Activated T-cell treated with anti-CD3 and anti-CD28 coated beads, Interleukin-2, amount 50 U/mL, for 1 hour (primary cell): ENCODE measurements around the gene PSMC6.

Experiments used
- DNase-seq: peaks from one replicate; pipeline ENCODE4 v3.0.0-alpha.2; 2020

Gene PSMC6

DNA sequence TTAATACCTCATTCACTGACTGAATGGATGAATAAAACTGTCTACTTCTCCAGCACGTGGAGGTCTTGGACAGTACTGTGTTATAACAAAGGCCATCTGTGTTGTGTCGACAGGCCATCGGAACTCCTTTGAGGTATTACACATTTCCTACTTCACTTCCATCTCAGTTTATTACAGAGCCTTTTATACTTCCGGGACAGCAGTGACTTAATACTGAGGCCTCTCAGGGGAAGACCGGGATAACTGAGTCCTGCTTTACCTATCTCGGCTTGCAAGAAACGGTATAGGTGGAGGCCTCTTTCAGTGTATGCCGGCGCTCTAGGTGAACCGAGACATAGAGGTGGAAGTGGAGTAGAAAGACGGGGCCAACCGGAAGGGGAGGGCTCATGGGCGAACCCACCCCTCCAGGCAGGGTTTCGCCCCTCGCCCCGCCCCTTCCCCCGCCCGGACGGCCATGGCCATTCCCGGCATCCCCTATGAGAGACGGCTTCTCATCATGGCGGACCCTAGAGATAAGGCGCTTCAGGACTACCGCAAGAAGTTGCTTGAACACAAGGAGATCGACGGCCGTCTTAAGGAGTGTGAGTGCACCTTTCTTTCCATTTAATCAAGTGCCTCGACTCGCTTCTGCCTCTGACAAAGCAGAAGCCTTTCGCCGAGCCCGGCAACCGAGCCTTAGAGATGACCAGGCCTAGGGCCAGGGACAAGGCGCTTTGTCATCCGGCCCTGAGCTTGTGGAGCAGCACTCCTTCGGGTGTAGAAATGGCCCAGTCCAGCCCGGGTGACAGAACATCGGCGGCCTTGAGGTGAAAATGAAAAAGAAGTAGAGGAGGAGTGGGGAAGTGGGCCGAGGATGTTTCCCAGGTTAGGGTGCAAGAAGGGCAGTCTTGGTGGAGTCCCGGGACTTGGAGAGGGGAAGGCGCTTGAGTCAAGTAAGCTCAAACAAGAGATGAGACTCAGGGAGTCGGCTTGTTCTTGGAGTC lies at the start of gene PSMC6:
PSMC6 (plus strand) TSS at position 477 of the 983 bp plus-strand sequence; CDS start at position 497, 20 bp downstream.
- DNase-seq, result peak; percentile 94

DNA sequence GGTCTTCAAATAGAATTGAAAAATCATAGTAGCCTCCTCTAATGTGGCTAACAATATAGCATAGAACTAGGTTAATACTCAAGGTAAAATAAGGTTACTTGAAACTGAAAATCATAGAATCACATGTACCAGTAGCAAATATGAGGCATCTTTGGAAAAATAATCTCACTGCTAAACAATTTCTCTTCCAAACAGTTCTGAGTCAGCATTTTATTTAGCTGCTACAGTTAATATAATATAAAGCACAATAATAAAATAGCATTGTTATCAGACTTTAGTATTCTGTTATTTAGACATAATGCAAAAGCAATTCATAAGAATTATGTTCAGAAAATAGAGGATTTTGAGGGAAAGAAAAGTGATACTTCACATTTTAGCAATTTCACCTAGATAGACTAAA lies 46.7 kb upstream of the PSMC6 start:
- no peak for DNase-seq

DNA sequence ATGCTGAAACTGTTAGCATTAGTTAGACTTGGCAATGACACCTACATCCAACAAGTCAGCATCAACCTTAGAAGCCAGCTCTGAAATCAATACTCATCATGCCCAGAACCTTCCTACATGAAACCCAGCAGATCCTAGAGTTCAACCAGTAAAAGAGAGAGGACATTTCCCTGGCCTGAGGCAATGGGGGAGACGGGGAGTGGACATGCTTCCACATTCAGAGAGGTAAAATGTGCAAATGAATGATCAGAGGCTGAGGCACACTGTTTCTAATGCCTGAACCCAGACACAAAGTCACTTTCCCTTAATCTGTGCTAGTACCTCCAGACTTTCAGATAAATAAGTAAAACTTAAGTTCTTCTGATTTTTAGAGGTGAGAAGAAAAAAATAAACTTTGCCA lies 46.2 kb upstream of the PSMC6 start:
- DNase-seq, result no peak

DNA sequence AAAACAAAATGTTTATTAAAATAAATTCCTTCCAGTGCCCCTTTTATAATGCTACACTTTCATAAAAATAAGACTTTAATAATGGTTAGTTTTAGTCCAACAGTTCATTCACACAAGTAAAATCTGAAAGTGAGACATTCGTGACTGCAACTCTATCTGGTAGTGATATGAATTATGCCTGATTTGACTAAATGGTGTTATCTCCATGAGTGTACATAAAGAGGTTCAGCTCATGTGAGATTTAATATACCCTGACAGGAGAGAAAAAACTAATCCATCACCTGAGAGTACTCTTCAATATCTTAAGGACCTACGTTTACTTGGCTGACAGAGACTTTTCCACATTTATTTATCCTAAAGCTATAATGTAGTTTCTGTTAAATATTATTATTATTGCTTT lies 45.7 kb upstream of the PSMC6 start:
- DNase-seq, result no peak

DNA sequence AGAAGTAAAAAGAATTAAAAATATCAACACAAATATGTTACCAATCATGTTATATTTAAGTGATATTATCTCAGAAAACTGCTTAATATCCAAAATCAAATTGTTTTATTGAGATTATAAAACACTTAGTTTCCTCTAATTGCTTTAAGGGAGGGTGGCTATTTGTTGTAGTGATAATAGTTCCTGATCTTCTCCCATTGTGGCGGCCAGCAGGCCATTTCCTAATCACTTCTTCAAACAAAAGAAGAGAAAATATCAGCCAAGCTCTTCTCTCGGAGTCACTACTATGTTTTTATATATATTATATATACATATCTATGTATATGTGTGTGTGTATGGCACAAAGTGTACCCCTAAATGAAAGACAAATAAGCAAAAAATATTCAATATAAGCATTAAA lies 43.1 kb upstream of the PSMC6 start:
- no peak for DNase-seq

DNA sequence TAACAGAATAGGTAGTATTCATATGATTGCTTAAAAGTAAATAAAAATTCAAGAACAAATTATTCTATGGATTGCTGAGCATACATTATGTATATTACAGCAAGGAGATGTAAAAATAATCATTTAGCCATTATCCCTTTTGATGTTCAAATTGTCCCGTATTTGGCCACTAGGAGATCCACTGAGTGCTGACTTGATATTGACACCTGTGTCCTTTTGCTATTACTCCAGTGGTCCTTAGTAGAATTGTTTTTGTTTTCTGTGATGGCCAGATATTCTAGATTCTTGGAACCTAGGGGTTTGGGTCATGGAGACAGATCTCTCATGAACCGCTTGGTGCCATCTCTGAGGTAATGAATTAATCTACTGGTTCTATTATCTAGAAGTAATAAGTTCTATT lies 28.4 kb upstream of the PSMC6 start:
- no peak for DNase-seq

DNA sequence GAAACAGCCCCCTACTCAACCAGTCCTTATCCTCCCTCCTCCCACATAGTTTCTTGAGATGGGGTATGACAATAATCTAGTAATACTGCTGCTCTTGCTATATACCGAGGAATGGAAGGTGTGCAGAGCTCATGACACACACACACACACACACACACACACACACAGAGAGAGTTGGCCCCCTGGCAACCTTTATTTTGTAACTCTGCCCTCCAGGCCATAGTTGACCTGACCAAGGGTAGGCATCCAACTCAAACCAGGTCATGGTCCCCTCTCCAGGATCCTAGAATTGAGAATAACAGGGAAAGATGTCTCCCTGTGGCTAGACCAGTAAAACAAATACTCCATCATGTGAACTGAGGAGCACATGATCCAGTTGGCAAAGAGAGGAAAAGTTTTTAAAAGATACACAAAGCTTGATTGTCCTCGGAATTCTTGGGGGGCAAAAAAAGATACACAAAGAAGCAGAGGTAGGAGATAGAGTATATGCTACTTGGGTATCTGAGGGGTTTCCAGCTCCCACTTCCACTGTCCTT lies 22.9 kb upstream of the PSMC6 start:
- DNase-seq, result no peak

DNA sequence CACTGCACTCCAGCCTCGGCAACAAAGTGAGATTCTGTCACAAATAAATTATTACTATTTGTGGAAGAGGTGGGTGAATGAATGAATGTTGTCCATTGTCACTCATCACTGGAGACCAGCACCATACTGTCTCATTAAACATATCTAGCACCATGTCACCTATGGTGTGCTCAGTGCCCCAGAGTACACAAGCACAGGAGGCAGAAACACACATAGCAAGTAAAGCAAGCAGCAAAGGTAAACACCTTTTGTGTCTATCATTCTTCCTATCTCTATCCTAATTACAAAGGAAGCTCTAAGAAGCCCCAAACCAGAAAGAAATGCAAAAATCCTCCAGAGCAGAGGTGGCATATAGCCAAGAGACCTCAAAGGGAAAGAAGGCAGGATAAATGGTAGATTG lies 20.8 kb upstream of the PSMC6 start:
- DNase-seq, result no peak

DNA sequence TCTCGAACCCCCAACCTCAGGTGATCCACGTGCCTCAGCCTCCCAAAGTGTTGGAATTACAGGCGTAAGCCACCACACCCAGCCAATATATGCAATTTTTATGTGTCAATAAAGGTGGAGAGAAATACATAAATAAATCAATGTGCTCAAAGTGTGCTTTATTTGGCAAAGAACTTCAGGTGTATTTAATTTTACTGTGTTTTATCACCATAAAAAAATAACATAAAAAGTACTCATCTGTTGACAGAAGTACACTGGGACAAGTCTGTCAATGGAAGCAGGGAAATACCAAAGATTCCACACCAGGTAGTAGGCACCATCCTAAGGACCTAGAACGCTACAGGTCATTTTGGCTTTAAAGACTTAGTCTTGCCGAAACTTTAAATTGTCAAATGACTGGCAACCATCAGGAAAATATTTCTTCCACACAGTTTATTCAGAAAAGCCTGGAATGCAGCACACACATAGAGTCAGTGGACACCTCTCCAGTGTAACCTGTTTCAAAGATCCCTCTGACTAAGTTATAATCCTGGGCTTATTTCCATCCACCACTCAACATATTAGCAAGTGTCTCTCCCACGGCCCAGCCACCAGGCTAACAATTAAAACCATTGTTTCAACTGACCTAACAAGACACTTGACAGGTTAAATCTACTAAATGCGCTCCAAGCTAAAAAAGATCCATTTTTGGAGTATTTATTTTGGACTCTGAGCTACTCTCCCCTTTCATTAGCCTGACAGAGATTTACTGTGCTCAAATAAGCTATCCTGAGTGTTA lies 15.8 kb upstream of the PSMC6 start:
- no peak for DNase-seq

DNA sequence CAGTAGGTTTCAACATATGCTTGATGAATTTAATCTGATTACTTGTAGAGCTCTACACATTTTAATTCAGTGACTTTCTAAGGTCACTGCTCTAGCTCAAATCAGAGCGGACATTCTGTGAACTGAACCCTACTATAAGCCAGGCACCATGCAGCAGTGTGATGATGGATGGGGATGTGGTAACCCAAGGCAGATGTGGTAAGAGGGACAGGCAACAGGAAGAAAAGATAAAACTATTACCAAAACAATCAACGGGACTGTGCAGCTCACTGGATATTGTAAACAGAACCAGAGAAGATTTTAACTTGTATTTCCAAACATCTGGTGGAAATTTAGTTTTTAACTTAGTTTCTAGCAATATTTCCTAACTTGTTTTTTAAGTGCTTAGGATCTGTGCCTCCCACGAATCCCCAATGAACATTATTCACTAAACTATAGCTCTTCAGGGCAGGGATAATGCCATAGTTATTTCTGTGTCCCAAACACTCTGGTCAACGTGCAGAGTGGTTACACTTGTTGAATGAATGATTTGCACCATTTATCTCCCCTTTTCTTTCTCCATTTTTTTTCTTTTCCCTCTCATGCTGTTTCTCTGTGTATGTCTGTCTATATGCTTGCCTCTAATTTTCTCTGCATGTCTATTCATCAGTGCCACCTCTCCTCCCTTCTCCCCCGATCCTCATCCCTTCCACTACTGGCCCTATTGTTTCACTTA lies 14.6 kb upstream of the PSMC6 start:
- DNase-seq, result no peak

DNA sequence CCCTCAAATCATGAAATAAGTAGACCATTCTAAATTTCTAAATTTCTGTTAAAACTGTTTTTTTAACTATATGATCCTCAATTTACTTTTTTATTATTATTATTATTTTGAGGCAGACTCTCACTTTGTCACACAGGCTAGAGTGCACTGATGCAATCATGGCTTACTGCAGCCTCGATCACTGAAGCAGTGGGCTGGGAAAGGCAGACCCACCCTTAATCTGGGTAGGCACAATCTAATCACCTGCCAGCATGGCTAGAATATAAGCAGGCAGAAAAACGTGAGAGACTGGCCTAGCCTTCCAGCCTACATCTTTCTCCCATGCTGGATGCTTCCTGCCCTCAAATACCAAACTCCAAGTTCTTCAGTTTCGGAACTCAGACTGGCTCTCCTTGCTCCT lies 14.0 kb upstream of the PSMC6 start:
- DNase-seq, result no peak

DNA sequence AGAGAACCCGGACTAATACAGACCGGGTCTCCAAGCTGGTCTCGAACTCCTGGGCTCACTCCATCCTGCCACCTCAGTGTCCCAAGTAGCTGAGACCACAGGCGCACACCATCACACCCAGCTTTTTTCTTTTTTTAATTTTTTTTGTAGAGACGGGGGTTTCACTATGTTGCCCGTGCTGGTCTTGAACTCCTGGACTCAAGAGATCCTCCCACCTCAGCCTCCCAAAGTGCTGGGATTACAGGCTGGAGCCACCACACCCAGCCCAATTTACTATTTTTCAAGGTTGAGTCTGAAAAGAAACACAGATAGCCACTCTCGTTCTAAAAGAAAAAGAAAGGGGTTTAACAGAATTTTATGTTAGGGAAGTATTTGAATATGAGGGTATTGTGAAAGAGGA lies 13.5 kb upstream of the PSMC6 start:
- DNase-seq, result no peak

DNA sequence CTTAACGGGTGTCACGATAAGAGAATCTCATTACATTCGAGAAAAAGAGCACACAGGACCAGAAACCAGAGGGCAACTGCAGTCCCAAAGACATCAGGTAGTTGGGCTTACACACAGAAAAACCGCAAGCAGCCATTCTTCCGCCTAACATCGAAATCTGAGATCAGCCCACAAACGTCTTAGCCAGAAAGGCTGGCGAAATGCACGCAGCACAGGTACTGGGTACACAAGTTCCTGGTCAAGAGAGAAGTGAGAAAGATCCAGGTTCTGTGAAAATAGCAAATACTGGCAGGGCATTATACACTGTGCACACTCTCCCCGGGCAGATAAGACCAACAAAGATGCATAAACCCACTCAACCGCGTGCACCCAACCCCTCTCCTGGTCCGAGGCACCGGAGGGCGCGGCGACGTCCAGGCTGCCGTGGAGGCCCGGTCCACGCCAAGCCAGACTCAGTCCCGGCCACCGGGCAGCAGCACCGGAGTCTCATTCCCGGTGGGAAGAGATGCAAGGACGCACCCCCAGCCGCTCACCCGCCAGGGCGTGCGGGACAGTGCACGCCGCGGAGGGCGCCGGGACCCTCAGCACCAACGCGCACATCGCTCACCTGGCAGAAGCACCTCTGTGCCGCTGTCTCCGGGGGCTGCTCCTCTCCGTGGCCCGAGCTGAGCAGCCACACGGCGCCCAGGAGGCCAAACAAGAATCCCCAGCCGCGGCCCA lies 12.1 kb upstream of the PSMC6 start:
- DNase-seq, result peak; percentile 56

DNA sequence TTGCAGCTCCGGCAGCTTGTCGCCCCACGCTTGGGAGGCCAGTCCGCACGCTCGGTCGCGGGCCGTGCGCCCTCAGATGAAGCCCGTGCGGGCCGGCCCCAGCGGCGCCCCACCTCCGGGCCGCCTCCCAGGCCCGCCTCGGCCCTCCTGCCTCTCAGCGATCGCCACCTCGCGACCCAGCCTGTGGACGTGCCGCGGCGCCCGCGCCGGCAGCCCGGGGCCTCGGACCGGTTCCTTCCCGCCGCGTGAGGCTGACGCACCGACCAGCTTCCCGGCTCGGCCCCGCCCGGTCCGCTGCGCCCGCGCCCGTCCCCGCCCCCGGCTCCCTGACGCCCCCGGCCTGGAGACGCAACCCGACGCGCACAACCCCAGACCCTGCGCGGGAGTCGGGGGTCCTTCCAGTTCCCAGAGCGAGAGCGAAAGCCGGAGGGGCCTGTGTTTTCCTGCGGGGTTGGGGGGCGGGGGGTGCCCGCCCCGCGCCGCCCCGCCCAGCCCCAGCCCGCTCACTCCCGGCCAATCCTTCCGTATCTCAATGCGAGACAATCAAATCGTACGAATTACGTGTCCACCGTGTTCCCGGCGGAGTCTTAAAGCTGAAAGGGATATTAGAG lies 11.4 kb upstream of the PSMC6 start, which contains the start of gene ERO1A:
ERO1A (minus strand) TSS at position 78 of the 611 bp plus-strand sequence; CDS start at position 1, 77 bp downstream.
- DNase-seq, result peak; percentile 75

DNA sequence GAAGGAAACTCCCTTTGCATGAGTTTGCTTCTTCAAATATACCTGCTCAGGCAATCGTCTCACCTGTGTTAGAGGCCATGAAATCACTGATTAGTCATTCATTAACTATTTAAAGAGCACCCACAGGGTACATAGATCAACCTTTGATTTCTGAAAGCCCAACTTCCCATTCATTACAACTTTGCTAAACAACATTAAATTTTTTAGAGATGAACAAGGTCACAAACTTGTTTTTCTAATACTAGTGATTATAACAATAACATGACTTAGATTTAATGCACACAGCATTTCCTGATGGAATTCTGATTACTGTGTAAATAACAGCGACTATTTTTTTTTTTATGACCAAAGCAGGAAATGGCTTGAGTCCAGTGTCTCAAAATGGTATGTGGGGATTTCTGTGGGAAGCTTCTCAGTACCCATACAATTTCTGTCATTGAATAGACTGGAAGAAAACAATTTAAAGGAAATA lies 6.3 kb upstream of the PSMC6 start:
- DNase-seq, result no peak

DNA sequence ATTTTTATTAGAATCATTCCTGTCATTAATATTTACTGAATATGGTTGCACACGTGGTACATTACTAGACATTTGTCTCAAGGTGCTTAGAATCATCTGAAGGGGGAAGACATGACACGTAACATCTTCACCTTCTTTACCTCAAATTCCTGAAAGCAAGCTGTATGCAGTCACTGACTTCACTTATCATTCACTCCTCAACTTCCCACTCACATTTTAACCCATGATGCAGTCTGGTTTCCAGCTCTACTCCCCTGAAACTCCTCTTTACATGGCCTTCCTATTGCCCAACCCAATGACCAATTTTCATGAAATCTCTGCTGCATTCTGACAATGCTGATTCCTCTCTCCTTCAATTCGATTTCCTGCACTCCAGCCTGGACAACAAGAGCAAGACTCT lies 5.8 kb upstream of the PSMC6 start:
- no peak for DNase-seq

DNA sequence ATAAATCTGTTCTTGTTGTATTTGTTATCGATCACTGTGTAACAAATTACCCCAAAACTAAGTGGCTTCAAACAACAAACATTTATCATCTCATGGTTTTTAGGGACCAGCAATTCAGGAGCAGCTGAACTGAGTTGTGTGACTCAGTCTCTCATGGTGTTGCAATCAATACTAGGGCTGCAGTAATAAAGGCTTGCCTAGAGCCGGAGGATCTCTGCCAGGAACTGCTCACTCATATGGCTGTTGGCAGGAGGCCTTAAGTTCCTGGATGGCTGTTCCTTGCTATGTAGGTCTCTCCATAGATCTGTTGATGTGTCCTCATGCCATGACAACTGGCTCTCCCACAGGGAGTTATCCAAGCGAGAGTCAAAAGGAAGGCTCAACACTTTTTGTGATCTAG lies 3.8 kb upstream of the PSMC6 start:
- no peak for DNase-seq

DNA sequence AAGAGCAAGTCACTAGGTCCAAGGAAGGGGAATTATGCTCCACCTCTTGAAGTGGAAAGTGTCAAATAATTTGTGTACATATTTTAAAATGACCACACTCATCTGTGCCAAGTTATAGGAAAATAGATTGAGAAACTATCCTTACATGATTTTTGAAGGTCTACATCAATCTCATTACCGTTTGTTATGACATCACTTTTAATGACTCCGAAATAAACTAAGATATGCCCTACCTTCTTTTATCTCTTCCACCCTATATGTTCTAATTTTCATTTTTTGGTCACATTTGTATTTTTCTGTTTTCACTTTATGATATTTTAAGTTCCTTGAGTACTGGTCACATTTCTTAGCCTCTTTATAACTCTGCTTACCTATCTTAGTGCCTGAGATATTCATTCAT lies 3.3 kb upstream of the PSMC6 start:
- DNase-seq, result no peak

DNA sequence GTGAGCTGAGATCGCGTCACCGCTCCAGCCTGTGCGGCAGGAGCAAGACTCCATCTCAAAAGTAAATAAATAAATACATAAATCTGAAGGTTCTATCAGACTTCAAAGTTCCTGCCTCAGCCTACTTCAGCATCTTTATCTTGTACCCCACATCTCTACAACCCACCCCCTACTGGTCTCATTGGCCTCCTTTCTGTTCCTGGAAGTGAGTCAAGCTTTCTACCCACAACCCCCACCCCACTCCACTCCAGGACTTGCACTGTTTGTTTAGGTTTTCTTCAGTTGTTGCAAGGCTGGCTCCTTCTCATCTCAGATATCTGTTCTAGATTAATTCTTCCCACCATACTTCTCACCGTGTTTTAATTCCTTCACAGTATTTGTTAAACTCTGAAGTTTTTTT lies 714 bp upstream of the PSMC6 start:
- no peak for DNase-seq

DNA sequence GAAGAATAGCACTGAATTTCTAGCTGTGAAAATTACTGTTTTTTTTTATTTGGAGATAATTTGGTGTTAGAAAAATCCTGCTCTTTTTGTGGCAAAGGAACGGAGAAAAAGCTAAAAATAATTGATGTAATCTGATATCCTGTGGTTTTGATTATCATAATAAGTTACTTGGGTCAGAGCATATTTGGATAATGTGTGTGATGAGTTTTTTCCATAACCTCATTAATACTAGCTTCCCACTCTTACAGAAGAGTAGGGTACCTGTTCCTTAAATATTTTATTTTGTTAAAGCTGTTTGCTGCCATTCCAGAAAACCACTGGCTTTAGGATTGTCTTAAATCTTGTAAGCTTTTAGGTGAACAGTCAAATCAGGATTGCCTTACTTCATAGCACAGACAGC lies 4.7 kb downstream of the PSMC6 start:
- DNase-seq, result no peak

DNA sequence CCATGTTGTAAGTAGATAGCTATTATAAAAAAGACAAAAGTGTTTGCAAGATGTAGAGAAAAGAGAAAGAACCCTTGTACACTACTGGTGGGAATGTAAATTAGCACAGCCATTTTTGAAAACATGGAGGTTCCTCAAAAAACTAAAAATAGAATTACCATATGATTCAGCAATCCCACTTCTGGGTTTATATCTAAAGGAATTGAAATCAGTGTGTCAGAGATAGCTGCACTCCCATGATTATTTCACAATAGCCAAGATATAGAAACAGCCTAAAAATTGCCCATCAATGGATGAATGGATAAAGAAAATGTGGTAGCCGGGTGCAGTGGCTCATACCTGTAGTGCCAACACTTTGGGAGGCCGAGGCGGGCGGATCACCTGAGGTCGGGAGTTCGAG lies 9.2 kb downstream of the PSMC6 start:
- no peak for DNase-seq
